Stimulated activated CD4-positive, alpha-beta T cell treated with anti-CD3 and anti-CD28 coated beads, Interleukin-15, amount 100 ng/mL, for 1 hour (primary cell): ENCODE results near the gene ELAVL1.
A peak's percentile ranks its signal among the peaks of the same experiment; 100 is the strongest.
"Not testable (repeated sequence)": the region's sequence is repeated elsewhere in the genome, so short reads cannot be mapped to it uniquely, and the experiment has no call there.

Source experiments
- DNase-seq, 2 donors: peaks; one replicate each; pipeline ENCODE4 v3.0.0-alpha.2; 2020; ENCODE audit warnings: low read depth in 1 of 2, low spot score in 1 of 2

ELAVL1 gene

GRCh38 chr19:7924241-7924640 lies 81.2 kb downstream of the ELAVL1 start:
- DNase-seq, result no peak

DNA sequence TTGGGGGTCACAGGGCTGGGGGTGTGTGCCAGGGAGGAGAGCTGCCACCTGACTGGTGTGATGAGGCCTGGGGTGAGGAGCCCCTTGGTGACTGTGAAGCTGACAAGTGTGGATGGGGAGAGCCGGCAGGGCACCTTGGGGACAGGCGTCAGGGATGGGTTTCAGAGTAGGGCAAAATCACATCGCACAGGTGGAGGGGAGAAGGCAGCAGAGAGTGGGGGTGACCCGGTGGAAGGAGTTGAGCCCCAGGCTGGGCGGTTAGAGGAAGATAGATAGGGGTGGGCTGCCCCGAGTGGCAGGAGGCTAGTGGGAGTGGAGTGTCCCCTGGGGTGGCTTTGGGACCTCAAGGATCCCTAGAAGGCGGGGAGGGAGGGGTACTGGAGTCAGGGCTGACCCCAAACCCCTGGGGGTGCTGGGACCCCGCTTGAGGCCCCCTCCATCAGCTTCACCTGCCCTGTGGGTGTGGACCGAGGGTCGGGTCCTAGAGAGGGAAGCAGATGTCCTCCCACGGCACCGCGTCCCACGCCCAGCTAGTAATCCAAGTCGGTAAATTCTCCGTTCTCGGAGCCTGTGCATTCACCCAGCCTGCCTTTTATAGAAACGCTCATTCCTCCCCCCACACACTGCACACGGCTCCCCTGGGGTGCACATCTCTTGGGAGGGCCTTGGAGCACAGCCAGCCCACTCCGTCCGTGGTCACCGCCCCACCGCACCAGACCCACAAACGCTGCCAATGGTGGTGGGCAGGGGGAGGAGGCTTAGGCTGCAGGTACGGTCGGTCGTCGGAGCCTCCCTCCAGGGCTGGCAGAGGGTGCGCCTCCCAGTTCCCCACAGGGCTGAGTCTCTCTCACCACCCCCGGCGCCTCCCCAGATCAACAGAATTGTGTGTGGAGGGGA lies 81.9 kb downstream of the ELAVL1 start:
- no peak for DNase-seq

DNA sequence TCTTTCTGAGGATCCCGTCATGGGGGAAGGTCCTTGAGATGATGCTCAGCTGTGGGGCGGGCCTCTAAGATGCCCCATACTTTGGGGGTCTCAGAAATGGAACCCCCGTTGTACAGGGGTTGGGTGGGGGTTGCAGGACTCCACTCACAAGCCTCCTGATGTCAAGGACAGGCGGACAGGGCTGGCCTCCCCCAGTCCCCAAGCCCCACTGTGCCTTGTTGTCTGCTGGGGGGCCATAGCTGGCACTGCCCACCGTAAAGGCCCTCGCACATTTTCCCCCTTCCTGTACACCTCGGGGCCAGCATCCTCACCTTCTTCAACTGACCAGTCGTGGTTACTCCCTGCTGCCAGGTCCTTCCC lies 82.6 kb downstream of the ELAVL1 start:
- no peak for DNase-seq

- DNase-seq, result no peak
These were observed 83.2 kb downstream of the ELAVL1 start for GRCh38 chr19:7921967-7922835.

- no peak for DNase-seq
These were observed 84.0 kb downstream of the ELAVL1 start for GRCh38 chr19:7921302-7921966.

GRCh38 chr19:7920519-7921301 lies 84.7 kb downstream of the ELAVL1 start:
- DNase-seq, result peak; percentile 99

DNA sequence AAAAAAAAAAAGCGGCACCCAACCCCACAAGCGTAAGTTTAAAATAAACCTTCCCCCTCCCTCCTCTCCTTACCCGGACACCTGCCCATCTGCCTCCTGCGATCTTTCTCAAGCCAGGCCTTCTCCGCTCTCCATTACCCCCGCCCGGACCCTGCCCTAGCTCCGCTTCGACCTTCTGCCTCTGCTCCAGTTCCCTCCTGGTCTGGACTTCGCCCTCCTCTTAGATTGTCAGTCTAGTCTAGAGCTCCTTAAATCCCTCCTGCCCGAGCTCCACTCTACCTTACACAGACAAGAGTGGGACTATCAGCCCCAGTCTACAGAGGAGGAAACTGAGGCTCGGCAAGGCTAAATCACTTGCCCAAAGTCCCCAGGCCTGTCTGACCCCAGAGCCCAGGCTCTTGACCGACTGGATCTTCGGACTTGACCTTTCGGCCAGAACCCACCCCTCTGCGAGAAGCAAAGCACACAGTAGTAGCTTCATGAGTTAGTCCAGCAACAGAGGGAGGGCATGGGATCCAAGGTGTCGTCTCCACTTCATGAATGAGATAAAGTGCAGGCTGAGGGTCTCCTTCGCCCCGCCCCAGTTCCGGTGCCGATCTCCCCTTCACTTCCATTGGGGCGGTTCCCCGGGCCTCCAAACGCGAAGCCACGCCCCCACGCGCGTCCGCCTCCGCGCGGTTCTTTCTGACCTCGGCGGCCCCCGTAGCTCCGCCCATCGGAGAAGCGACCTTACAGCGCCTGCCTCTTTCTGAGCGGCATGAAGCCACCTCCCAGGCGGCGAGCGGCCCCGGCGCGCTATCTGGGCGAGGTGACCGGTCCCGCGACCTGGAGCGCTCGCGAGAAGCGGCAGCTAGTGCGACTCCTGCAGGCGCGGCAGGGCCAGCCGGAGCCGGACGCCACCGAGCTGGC lies 85.6 kb downstream of the ELAVL1 start, which contains the start of gene SNAPC2:
SNAPC2 (plus strand) TSS at position 729 of the 909 bp plus-strand sequence; CDS start at position 758, 29 bp downstream.
- DNase-seq, result peak; percentile 93 to 94

GRCh38 chr19:7918615-7919421 lies 86.6 kb downstream of the ELAVL1 start:
- DNase-seq, result no peak

DNA sequence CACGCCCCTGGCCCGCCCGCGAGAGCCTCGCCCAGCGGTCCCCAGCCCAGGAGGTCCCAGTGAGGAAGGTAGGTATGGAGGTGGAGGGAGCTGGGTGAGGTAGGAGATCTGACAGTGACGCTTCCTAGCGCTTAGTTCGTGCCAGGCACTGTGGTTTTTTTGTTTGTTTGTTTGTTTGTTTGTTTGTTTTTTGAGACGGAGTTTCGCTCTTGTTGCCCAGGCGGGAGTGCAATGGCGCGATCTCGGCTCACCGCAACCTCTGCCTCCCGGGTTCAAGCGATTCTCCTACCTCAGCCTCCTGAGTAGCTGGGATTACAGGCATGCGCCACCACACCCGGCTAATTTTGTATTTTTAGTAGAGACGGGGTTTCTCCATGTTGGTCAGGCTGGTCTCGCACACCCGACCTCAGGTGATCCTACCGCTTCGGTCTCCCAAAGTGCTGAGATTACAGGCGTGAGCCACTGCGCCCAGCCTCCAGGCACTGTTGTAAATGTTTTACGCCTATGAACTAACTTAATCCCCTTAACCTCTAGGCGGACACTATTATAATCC lies 87.3 kb downstream of the ELAVL1 start:
- DNase-seq, result not testable (repeated sequence)

DNA sequence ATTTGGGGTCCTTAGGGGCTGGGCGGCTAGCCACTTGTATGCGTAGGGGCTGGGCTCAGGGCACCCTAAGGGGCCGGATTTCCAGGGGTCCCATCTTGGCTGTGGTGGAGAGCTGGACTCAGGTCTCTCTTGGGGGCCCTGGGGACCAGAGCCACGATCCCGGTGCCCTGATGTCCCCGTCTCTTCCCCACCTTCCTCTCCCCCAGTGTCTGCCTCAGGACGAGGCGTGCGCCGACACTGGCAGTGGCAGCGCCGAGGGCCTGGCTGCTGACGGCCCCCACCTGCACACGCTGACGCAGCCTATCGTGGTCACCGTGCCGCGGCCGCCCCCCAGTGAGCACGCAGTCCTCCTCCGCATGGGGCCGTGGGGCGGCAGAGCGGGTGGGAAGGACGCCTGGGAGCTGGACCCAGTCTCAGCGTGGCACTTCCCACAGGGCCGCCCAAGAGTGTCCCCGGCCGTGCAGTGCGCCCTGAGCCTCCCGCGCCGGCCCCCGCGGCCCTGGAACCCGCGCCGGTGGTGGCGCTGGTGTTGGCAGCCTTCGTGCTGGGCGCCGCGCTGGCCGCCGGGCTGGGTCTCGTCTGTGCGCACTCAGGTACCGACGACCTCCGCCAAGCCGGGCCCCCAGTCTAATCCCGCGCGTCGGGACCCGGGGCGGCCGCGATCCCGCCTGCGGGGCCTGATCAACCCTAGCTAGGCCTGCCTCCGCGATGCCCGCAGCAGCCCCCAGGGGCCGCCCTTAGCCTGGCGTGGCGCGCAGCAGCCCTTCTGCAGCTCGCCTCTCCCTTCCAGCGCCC lies 88.0 kb downstream of the ELAVL1 start:
- DNase-seq, result peak in 1 of 2 donors; percentile 52

DNA sequence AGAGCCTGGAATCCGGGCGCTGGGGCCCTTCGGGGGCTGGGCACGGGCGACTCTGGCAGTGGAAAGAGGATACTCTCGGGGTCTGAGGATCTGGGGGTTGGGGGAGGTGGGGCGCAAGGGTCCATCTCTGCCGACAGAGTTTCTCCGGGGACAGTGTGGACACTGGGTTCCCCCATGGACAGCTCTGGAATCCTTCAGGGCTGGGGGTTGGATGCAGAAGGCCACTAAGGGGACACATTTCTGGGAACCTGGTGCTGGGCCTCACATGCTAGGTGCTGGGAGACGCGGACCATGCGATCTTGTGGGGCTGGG lies 88.5 kb downstream of the ELAVL1 start:
- DNase-seq, result no peak

- no peak for DNase-seq
These were observed 89.1 kb downstream of the ELAVL1 start for GRCh38 chr19:7916103-7916954.

- DNase-seq, result no peak
These were observed 90.0 kb downstream of the ELAVL1 start for GRCh38 chr19:7915250-7916102.

DNA sequence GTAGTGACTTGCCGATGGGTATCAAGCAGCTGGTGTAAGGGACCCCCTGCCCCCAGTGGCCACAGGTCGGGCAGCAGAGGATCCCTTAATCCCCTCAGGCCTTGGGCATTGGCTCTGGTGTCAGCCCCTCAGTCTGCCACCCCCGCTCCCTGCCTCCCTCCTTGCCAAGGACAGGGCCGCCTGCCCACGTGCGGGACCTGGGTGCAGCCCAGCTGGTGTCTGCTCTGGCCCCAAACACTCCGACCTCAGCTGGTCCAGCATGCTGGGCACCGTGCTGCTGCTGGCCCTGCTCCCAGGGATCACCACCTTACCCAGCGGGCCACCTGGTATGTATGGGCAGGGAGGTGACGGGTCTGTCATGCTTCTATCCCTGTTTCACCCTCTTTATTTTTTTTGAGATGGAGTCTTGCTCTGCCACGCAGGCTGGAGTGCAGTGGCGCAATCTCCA lies 90.8 kb downstream of the ELAVL1 start, which contains the start of gene TGFBR3L:
TGFBR3L (plus strand) TSS at position 233 of the 448 bp plus-strand sequence.
- DNase-seq, result no peak

- no peak for DNase-seq
These were observed 91.3 kb downstream of the ELAVL1 start for GRCh38 chr19:7914099-7914498.

- DNase-seq, result no peak
These were observed 91.8 kb downstream of the ELAVL1 start for GRCh38 chr19:7913652-7914051.
